IPS-20b (cell line): Measurements from ENCODE around the gene PLCL1.

Experiments
- H3K27ac ChIP-seq: one replicate; pipeline ENCODE4 v1.5.1; 2013; ENCODE audit warnings: low read length
- H3K27me3 ChIP-seq: 2 replicates; pipeline ENCODE4 v1.6.1; 2013; ENCODE audit warnings: mild to moderate bottlenecking, low read length, inconsistent platforms; ENCODE audit not compliant: insufficient read depth
- H3K36me3 ChIP-seq: 2 replicates; pipeline ENCODE4 v1.6.1; 2013; ENCODE audit warnings: low read depth, mild to moderate bottlenecking, inconsistent platforms, low read length, moderate library complexity; ENCODE audit not compliant: insufficient read depth
- H3K4me1 ChIP-seq: 2 replicates; pipeline ENCODE4 v1.6.1; 2013; ENCODE audit warnings: mild to moderate bottlenecking, control low read depth, inconsistent platforms, low read length, moderate library complexity; ENCODE audit not compliant: insufficient read depth
- H3K4me3 ChIP-seq: 2 replicates; pipeline ENCODE4 v1.5.1; 2013; ENCODE audit warnings: mild to moderate bottlenecking, low read length, inconsistent platforms
- H3K9ac ChIP-seq: 2 replicates; pipeline ENCODE4 v1.6.1; 2013; ENCODE audit warnings: low read depth, mild to moderate bottlenecking, inconsistent platforms, low read length, moderate library complexity
- H3K9me3 ChIP-seq: 2 replicates; pipeline ENCODE4 v1.6.1; 2013; ENCODE audit warnings: mild to moderate bottlenecking, low read depth, low read length, inconsistent platforms; ENCODE audit not compliant: insufficient read depth

Gene PLCL1

GRCh38 chr2:197972587-197972986 lies 168.2 kb downstream of the PLCL1 start:
- Histone ChIP-seq H3K4me1 (no peaks in the 10 kb centered on the region), H3K27ac (no peak overlapping the region)

GRCh38 chr2:197973772-197974171 lies 169.4 kb downstream of the PLCL1 start:
- Histone ChIP-seq H3K27ac (no peak overlapping the region), H3K9me3 (no peaks in the 10 kb centered on the region), H3K27me3 (no peaks in the 10 kb centered on the region), H3K4me1 (no peaks in the 10 kb centered on the region), H3K4me3 (no peak overlapping the region), H3K9ac (no peak overlapping the region), H3K36me3 (no peaks in the 10 kb centered on the region)

More at GRCh38 chr2:197972587-197972986, 168.2 kb downstream of the PLCL1 start:
- Histone ChIP-seq H3K4me3 (no peak overlapping the region), H3K36me3 (no peaks in the 10 kb centered on the region), H3K9me3 (no peaks in the 10 kb centered on the region), H3K9ac (no peak overlapping the region), H3K27me3 (no peaks in the 10 kb centered on the region)

DNA sequence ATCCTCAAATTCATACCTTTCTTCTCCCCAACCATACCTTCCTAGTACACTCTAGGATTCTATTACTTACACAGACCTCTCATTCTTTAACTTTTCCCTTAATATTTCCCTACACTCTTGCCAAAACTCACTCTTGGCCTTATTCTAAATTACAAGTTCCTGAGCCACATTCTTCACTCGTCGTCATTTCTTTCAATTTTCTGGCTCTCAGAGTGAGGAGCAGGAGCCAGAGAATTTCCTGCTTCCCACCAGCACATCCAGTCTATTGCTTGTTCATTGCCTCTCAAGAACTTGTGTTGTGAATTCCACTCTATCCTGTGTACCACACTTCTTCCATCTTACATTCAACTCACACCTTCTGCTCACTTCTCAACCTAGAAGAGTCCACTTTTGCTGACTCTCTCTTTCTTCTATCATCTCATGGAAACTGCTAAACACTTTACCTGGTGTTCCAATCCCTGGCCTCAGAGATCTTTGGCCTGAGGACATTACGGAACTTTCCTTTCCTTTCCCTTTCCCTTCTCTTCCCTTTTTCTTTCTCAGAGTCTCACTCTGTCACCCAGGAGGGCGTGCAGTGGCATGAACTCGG lies 171.6 kb downstream of the PLCL1 start:
- no peaks in the 10 kb centered on the region for H3K4me1 ChIP-seq
- H3K9me3 ChIP-seq, result no peaks in the 10 kb centered on the region
- no peaks in the 10 kb centered on the region for H3K27me3 ChIP-seq
- H3K27ac ChIP-seq, result no peak overlapping the region
- no peak overlapping the region for H3K4me3 ChIP-seq
- no peak overlapping the region for H3K9ac ChIP-seq
- no peaks in the 10 kb centered on the region for H3K36me3 ChIP-seq

DNA sequence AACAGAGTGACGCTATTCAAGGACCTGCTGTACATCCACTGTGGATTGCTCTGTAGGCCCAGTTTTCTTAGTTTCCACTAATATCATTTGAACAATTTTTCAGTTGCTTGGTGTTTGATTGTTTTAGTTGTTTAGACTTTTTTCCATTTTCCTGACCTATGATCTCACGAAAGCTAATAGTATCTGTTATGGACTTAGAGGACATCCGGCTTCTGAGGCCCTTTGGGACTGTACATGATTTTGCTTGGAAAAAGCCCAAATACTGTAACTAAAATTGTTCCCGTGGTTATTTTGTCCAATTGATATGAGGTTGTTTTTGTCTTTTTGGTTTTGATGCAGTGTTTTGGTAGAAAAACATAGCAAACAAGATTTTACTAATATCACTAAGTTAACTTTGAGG lies 174.6 kb downstream of the PLCL1 start:
- no peaks in the 10 kb centered on the region for H3K27me3 ChIP-seq
- H3K9ac ChIP-seq, result no peak overlapping the region
- no peak overlapping the region for H3K4me3 ChIP-seq
- H3K27ac ChIP-seq, result no peak overlapping the region
- no peaks in the 10 kb centered on the region for H3K4me1 ChIP-seq
- no peaks in the 10 kb centered on the region for H3K36me3 ChIP-seq
- H3K9me3 ChIP-seq, result no peaks in the 10 kb centered on the region

DNA sequence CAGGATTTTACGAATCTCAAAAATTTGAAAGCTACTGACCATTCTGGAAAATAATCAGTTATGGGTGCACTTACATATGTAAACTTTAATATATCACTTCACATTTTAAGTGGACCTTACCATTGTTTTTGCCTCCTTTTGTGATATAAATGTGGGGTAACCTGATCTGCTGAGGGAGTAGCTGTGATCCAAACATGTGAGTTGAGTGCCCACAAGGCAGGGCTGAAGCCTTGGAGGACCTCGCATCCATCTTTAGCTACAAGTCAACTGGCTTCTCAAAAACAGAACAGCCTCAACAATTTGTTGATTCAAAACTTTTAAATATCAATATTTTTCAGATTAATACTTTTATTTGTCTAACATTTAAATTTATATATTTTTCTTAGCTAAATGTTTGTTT lies 178.2 kb downstream of the PLCL1 start:
- Histone ChIP-seq H3K4me1 (no peaks in the 10 kb centered on the region), H3K9me3 (no peaks in the 10 kb centered on the region), H3K9ac (no peak overlapping the region), H3K27ac (no peak overlapping the region), H3K36me3 (no peaks in the 10 kb centered on the region), H3K4me3 (no peak overlapping the region), H3K27me3 (no peaks in the 10 kb centered on the region)

DNA sequence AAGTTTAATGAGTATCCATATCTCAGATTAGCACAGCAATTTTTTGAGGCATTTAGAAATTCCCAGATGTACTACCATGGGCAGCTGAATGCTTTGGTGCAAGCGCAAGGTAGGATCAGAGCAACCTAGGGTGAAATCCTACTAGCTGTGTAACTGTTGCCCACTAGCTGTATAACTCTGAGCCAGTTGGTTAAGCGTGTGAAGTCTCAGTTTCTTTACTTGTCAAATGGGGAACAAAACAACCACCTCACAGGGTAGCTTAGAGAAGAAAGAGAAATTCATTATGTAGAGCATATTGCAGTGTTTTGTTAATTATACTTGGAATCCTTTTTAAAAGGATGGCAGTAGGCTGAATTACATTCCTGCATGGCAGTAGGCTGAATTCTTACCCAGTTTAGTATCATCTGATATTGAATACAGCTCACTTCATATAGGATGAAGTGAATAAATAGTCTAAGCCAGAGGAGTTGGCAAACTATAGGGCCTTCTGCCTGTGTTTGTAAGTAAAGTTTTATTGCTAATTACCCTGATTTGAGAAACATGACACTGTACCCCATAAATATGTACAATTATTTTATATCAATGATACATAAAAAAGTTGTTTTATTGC lies 180.7 kb downstream of the PLCL1 start:
- H3K4me3 ChIP-seq, result no peak overlapping the region
- H3K9me3 ChIP-seq, result no peaks in the 10 kb centered on the region; the same call in 1 of the 2 replicates
- no peaks in the 10 kb centered on the region for H3K4me1 ChIP-seq
- H3K9ac ChIP-seq, result no peak overlapping the region
- H3K36me3 ChIP-seq, result no peaks in the 10 kb centered on the region
- H3K27ac ChIP-seq, result no peak overlapping the region
- no peaks in the 10 kb centered on the region for H3K27me3 ChIP-seq

DNA sequence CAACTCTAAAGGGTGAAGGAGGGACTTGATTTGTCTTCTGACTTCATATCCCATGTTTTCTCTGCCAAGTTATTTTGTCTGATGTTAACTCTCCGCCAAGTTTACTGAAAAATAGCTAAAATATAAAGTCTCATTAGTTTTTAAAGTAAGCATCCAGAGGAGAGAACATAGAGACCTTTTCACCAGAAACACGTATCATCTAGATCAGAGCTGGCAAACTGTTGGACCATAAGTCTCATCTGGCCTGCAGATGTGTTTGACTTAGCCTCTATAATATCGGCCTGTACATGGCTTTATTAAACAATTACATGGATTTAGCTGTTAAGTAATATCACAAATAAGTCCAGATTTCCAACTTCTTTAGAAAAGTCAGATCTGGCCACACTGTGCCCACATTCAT lies 182.6 kb downstream of the PLCL1 start:
- Histone ChIP-seq H3K4me1 (no peaks in the 10 kb centered on the region), H3K36me3 (no peaks in the 10 kb centered on the region), H3K9me3 (no peaks in the 10 kb centered on the region; the same call in 1 of the 2 replicates), H3K4me3 (no peak overlapping the region), H3K27ac (no peak overlapping the region), H3K27me3 (no peaks in the 10 kb centered on the region), H3K9ac (no peak overlapping the region)

- H3K9ac ChIP-seq, result no peak overlapping the region
- H3K4me3 ChIP-seq, result no peak overlapping the region
- no peaks in the 10 kb centered on the region for H3K27me3 ChIP-seq
- H3K9me3 ChIP-seq, result no peaks in the 10 kb centered on the region; the same call in 1 of the 2 replicates
- no peaks in the 10 kb centered on the region for H3K36me3 ChIP-seq
- no peak overlapping the region for H3K27ac ChIP-seq
- no peaks in the 10 kb centered on the region for H3K4me1 ChIP-seq
Measured at GRCh38 chr2:197990356-197990755, 186.0 kb downstream of the PLCL1 start.

GRCh38 chr2:197992482-197993133 lies 188.2 kb downstream of the PLCL1 start:
- Histone ChIP-seq H3K27ac (no peak overlapping the region), H3K4me1 (no peaks in the 10 kb centered on the region), H3K27me3 (no peaks in the 10 kb centered on the region), H3K9me3 (no peaks in the 10 kb centered on the region; the same call in 1 of the 2 replicates), H3K4me3 (no peak overlapping the region), H3K9ac (no peak overlapping the region), H3K36me3 (no peaks in the 10 kb centered on the region)

GRCh38 chr2:197993363-197993762 lies 189.0 kb downstream of the PLCL1 start:
- Histone ChIP-seq H3K9ac (no peak overlapping the region), H3K4me3 (no peak overlapping the region), H3K36me3 (no peaks in the 10 kb centered on the region), H3K4me1 (no peaks in the 10 kb centered on the region), H3K9me3 (no peaks in the 10 kb centered on the region; the same call in 1 of the 2 replicates), H3K27me3 (no peaks in the 10 kb centered on the region), H3K27ac (no peak overlapping the region)

DNA sequence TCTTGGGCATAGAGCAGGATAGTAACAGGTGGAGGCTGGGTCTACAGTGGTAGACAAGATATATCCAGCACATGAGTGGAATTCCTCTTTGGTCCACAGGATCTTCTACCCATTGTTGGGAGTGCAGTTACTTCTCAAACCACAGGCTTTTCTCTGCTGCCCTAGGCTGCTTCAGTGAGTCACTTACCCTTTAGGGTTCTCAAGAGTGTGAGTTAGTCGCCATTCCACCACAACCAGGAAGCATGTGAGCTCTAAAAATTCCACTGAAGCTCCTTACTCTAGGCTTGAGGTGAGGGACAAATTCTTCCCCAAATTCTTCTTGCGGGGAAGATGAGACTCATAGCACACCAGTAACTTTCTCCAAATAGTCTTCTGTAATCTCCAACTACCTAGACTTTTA lies 189.4 kb downstream of the PLCL1 start:
- Histone ChIP-seq H3K4me3 (no peak overlapping the region), H3K36me3 (no peaks in the 10 kb centered on the region), H3K9ac (no peak overlapping the region), H3K4me1 (no peaks in the 10 kb centered on the region), H3K9me3 (no peaks in the 10 kb centered on the region; the same call in 1 of the 2 replicates), H3K27me3 (no peaks in the 10 kb centered on the region), H3K27ac (no peak overlapping the region)

GRCh38 chr2:197994751-197995150 lies 190.4 kb downstream of the PLCL1 start:
- no peak overlapping the region for H3K9ac ChIP-seq
- H3K4me3 ChIP-seq, result no peak overlapping the region

More at GRCh38 chr2:197994751-197995150, 190.4 kb downstream of the PLCL1 start:
- Histone ChIP-seq H3K36me3 (no peaks in the 10 kb centered on the region), H3K4me1 (no peaks in the 10 kb centered on the region), H3K27me3 (no peaks in the 10 kb centered on the region), H3K27ac (no peak overlapping the region), H3K9me3 (no peaks in the 10 kb centered on the region; the same call in 1 of the 2 replicates)
